ENCODE measurements around the gene FBXO10. TPM values are rescaled to one million over a fixed set of nuclear protein-coding genes. Genes with fewer than 3 reads are reported as not detected.

FBXO10 gene
- 1 to 10 TPM; 5.8 to 6.7 TPM for total RNA-seq

- peak; percentile 62 for DNase-seq
- CTCF ChIA-PET, result interaction anchor here (1.2 to 4.4 kb wide), 3 partner anchors 8 to 58 kb away, joined by 4 to 23 read pairs (median 4); partner anchors contain the start of gene TOMM5
- H3K4me1 Mint-ChIP-seq, result peaks cover 20% of the 10 kb centered on the region
- POLR2A ChIA-PET, result interaction anchor here (1.1 to 10.8 kb wide), 5 partner anchors 14 to 209 kb away, joined by 3 to 103 read pairs (median 6); partner anchors contain the start of genes EXOSC3, POLR1E, TOMM5 and ZBTB5
- no peaks in the 10 kb centered on the region for H3K9me3 Mint-ChIP-seq
- peak within 1 kb of the TSS; percentile 64 for H3K27ac Mint-ChIP-seq
- H3K27me3 Mint-ChIP-seq, result peaks cover 5% of the 10 kb centered on the region
- H3K36me3 Mint-ChIP-seq (ENCODE audit: low read depth), result peaks cover 14% of the 10 kb centered on the region
- H3K4me3 Mint-ChIP-seq, result peak within 1 kb of the TSS; percentile 86
Observed at GRCh38 chr9:37575921-37576721, at the start of gene FBXO10. FBXO10 (minus strand) TSS chr9:37576380; CDS start chr9:37541768, 34,612 bp downstream.

- no peak overlapping the region for H3K27ac Mint-ChIP-seq
- H3K9me3 Mint-ChIP-seq, result no peaks in the 10 kb centered on the region
- no peak overlapping the region for H3K4me3 Mint-ChIP-seq
- no peaks in the 10 kb centered on the region for H3K4me1 Mint-ChIP-seq
- no peak for DNase-seq
- ChIA-PET CTCF (no interaction called here), POLR2A (no interaction called here)
- H3K27me3 Mint-ChIP-seq, result peaks cover 6% of the 10 kb centered on the region
- H3K36me3 Mint-ChIP-seq (ENCODE audit: low read depth), result no peaks in the 10 kb centered on the region
Observed at GRCh38 chr9:37625758-37626147, 49.6 kb upstream of the FBXO10 start.

- H3K4me1 Mint-ChIP-seq, result no peaks in the 10 kb centered on the region
- CTCF ChIA-PET, result interaction anchor here (0.7 kb wide), 1 partner anchor 25 kb away, joined by 3 read pairs; no protein-coding TSS in a partner anchor
- no peaks in the 10 kb centered on the region for H3K9me3 Mint-ChIP-seq
- no peaks in the 10 kb centered on the region for H3K36me3 Mint-ChIP-seq (ENCODE audit: low read depth)
- H3K27ac Mint-ChIP-seq, result no peak overlapping the region
- POLR2A ChIA-PET, result no interaction called here
- no peak overlapping the region for H3K4me3 Mint-ChIP-seq
- H3K27me3 Mint-ChIP-seq, result peaks cover 6% of the 10 kb centered on the region
- no peak for DNase-seq
Observed at GRCh38 chr9:37625036-37625757, 49.0 kb upstream of the FBXO10 start.

GRCh38 chr9:37624073-37624472, 47.9 kb upstream of the FBXO10 start:
- H3K4me3 Mint-ChIP-seq, result no peak overlapping the region
- H3K27ac Mint-ChIP-seq, result no peak overlapping the region
- peaks cover 6% of the 10 kb centered on the region for H3K27me3 Mint-ChIP-seq
- DNase-seq, result no peak
- POLR2A ChIA-PET, result no interaction called here
- H3K36me3 Mint-ChIP-seq (ENCODE audit: low read depth), result no peaks in the 10 kb centered on the region
- no peaks in the 10 kb centered on the region for H3K9me3 Mint-ChIP-seq
- CTCF ChIA-PET, result interaction anchor here (0.7 kb wide), 1 partner anchor 24 kb away, joined by 3 read pairs; no protein-coding TSS in a partner anchor
- no peaks in the 10 kb centered on the region for H3K4me1 Mint-ChIP-seq

- Mint-ChIP-seq H3K36me3 (ENCODE audit: low read depth) (no peaks in the 10 kb centered on the region), H3K4me3 (no peak overlapping the region), H3K27ac (no peak overlapping the region), H3K9me3 (no peaks in the 10 kb centered on the region), H3K27me3 (peaks cover 6% of the 10 kb centered on the region), H3K4me1 (peaks cover 3% of the 10 kb centered on the region)
- POLR2A ChIA-PET, result no interaction called here
- CTCF ChIA-PET, result no interaction called here
- no peak for DNase-seq
Observed at GRCh38 chr9:37623267-37623666, 47.1 kb upstream of the FBXO10 start.

GRCh38 chr9:37622462-37622861, 46.3 kb upstream of the FBXO10 start:
- ChIA-PET POLR2A (no interaction called here), CTCF (interaction anchor here (1.1 kb wide), 1 partner anchor 31 kb away, joined by 3 read pairs; the partner anchor contains the start of gene TOMM5)
- peaks cover 8% of the 10 kb centered on the region for H3K27me3 Mint-ChIP-seq
- H3K4me1 Mint-ChIP-seq, result peaks cover 9% of the 10 kb centered on the region
- no peak for DNase-seq
- H3K36me3 Mint-ChIP-seq (ENCODE audit: low read depth), result no peaks in the 10 kb centered on the region
- no peaks in the 10 kb centered on the region for H3K9me3 Mint-ChIP-seq
- H3K27ac Mint-ChIP-seq, result no peak overlapping the region
- H3K4me3 Mint-ChIP-seq, result no peak overlapping the region

GRCh38 chr9:37621273-37622121, 45.3 kb upstream of the FBXO10 start:
- Mint-ChIP-seq H3K36me3 (ENCODE audit: low read depth) (no peaks in the 10 kb centered on the region), H3K27me3 (peaks cover 4% of the 10 kb centered on the region), H3K4me3 (no peak overlapping the region), H3K4me1 (peaks cover 9% of the 10 kb centered on the region), H3K9me3 (no peaks in the 10 kb centered on the region), H3K27ac (no peak overlapping the region)
- CTCF ChIA-PET, result interaction anchor here (1.1 kb wide), 1 partner anchor 30 kb away, joined by 3 read pairs; the partner anchor contains the start of gene TOMM5
- POLR2A ChIA-PET, result no interaction called here
- no peak for DNase-seq

- CTCF ChIA-PET, result no interaction called here
- POLR2A ChIA-PET, result no interaction called here
- Mint-ChIP-seq H3K27me3 (peaks cover 4% of the 10 kb centered on the region), H3K9me3 (no peaks in the 10 kb centered on the region), H3K4me3 (no peak overlapping the region), H3K36me3 (ENCODE audit: low read depth) (no peaks in the 10 kb centered on the region), H3K27ac (no peak overlapping the region), H3K4me1 (peaks cover 9% of the 10 kb centered on the region)
- no peak for DNase-seq
Observed at GRCh38 chr9:37620396-37620795, 44.2 kb upstream of the FBXO10 start.

GRCh38 chr9:37619806-37620205, 43.6 kb upstream of the FBXO10 start:
- Mint-ChIP-seq H3K36me3 (ENCODE audit: low read depth) (no peaks in the 10 kb centered on the region), H3K27ac (no peak overlapping the region), H3K9me3 (no peaks in the 10 kb centered on the region), H3K4me1 (peaks cover 9% of the 10 kb centered on the region), H3K27me3 (peaks cover 4% of the 10 kb centered on the region), H3K4me3 (no peak overlapping the region)
- CTCF ChIA-PET, result no interaction called here
- DNase-seq, result no peak
- POLR2A ChIA-PET, result no interaction called here

- no peak overlapping the region for H3K27ac Mint-ChIP-seq
- H3K36me3 Mint-ChIP-seq (ENCODE audit: low read depth), result no peaks in the 10 kb centered on the region
- no peak for DNase-seq
- ChIA-PET POLR2A (no interaction called here), CTCF (no interaction called here)
- H3K4me1 Mint-ChIP-seq, result peaks cover 9% of the 10 kb centered on the region
- peaks cover 9% of the 10 kb centered on the region for H3K27me3 Mint-ChIP-seq
- H3K4me3 Mint-ChIP-seq, result no peak overlapping the region
- no peaks in the 10 kb centered on the region for H3K9me3 Mint-ChIP-seq
Observed at GRCh38 chr9:37618817-37619216, 42.6 kb upstream of the FBXO10 start.

GRCh38 chr9:37617832-37618231, 41.7 kb upstream of the FBXO10 start:
- Mint-ChIP-seq H3K4me1 (peaks cover 9% of the 10 kb centered on the region), H3K36me3 (ENCODE audit: low read depth) (no peaks in the 10 kb centered on the region), H3K27me3 (peaks cover 8% of the 10 kb centered on the region), H3K9me3 (no peaks in the 10 kb centered on the region), H3K27ac (no peak overlapping the region), H3K4me3 (no peak overlapping the region)
- CTCF ChIA-PET, result no interaction called here
- POLR2A ChIA-PET, result interaction anchor here (0.6 kb wide), 1 partner anchor 26 kb away, joined by 3 read pairs; no protein-coding TSS in a partner anchor
- peak; percentile 20 for DNase-seq

GRCh38 chr9:37617161-37617560, 41.0 kb upstream of the FBXO10 start:
- Mint-ChIP-seq H3K27ac (no peak overlapping the region), H3K9me3 (no peaks in the 10 kb centered on the region), H3K36me3 (ENCODE audit: low read depth) (no peaks in the 10 kb centered on the region), H3K4me3 (no peak overlapping the region), H3K4me1 (peaks cover 9% of the 10 kb centered on the region), H3K27me3 (peaks cover 10% of the 10 kb centered on the region)
- ChIA-PET POLR2A (no interaction called here), CTCF (no interaction called here)
- DNase-seq, result no peak

- no peak overlapping the region for H3K4me3 Mint-ChIP-seq
- no peaks in the 10 kb centered on the region for H3K4me1 Mint-ChIP-seq
- ChIA-PET POLR2A (no interaction called here), CTCF (interaction anchor here (0.6 kb wide), 1 partner anchor 130 kb away, joined by 4 read pairs; no protein-coding TSS in a partner anchor)
- H3K27ac Mint-ChIP-seq, result no peak overlapping the region
- no peaks in the 10 kb centered on the region for H3K36me3 Mint-ChIP-seq (ENCODE audit: low read depth)
- peaks cover 34% of the 10 kb centered on the region for H3K27me3 Mint-ChIP-seq
- DNase-seq, result no peak
- no peaks in the 10 kb centered on the region for H3K9me3 Mint-ChIP-seq
Observed at GRCh38 chr9:37611961-37612360, 35.8 kb upstream of the FBXO10 start.

Measured in activated CD4-positive, alpha-beta memory T cell treated with anti-CD3 and anti-CD28 coated beads, Interleukin-2, amount 10 ng/mL, durations not matched to agents 7 days and 5 days (primary cell).